Karpas-422 (cell line): Measurements from ENCODE around the gene OVOL1. TPM values are rescaled to one million over a fixed set of nuclear protein-coding genes. Genes with fewer than 3 reads are reported as not detected.

ENCODE experiments used
- DNase-seq: peaks from one replicate; pipeline ENCODE4 v3.0.0-alpha.2; 2015
- H2AFZ ChIP-seq: fragments of 200-600 bp; sonication (generic); 2 replicates; pipeline ENCODE4 v1.6.1; 2014; ENCODE audit warnings: antibody characterized with exemption, low read length, mixed read lengths
- H3K27ac ChIP-seq: fragments of 200-600 bp; sonication (generic); 2 replicates; pipeline ENCODE4 v1.5.1; 2014; ENCODE audit warnings: mild to moderate bottlenecking, low read length, moderate library complexity
- H3K27me3 ChIP-seq: fragments of 200-600 bp; sonication (generic); 2 replicates; pipeline ENCODE4 v1.6.1; 2014; ENCODE audit warnings: low read length, mixed read lengths
- H3K36me3 ChIP-seq: fragments of 200-600 bp; sonication (generic); 2 replicates; pipeline ENCODE4 v1.6.1; 2014; ENCODE audit warnings: low read length, mixed read lengths; ENCODE audit not compliant: insufficient read depth
- H3K4me1 ChIP-seq: fragments of 200-600 bp; sonication (generic); 2 replicates; pipeline ENCODE4 v1.6.1; 2014; ENCODE audit warnings: mild to moderate bottlenecking, low read length, mixed read lengths
- H3K4me2 ChIP-seq: fragments of 200-600 bp; sonication (generic); 2 replicates; pipeline ENCODE4 v1.6.1; 2014; ENCODE audit warnings: low read length, low read depth, mild to moderate bottlenecking; ENCODE audit not compliant: poor library complexity, severe bottlenecking
- H3K4me3 ChIP-seq: fragments of 200-600 bp; sonication (generic); 2 replicates; pipeline ENCODE4 v1.5.1; 2014; ENCODE audit warnings: mild to moderate bottlenecking, antibody characterized with exemption, low read length, mixed read lengths
- H3K79me2 ChIP-seq: fragments of 200-600 bp; sonication (generic); 2 replicates; pipeline ENCODE4 v1.6.1; 2014; ENCODE audit warnings: mild to moderate bottlenecking, low read length, mixed read lengths
- H3K9ac ChIP-seq: fragments of 200-600 bp; sonication (generic); 2 replicates; pipeline ENCODE4 v1.6.0; 2014; ENCODE audit warnings: low read length
- H3K9me2 ChIP-seq: fragments of 200-600 bp; sonication (generic), shearing (Covaris generic); replicated peaks from 2 replicates; pipeline ENCODE4 v1.6.0; 2014; ENCODE audit warnings: mild to moderate bottlenecking, low read length, moderate library complexity; ENCODE audit not compliant: insufficient read depth
- H3K9me3 ChIP-seq: fragments of 300-700, 200-600 bp; sonication (generic); 2 replicates; pipeline ENCODE4 v1.6.1; 2014; ENCODE audit warnings: low read length, mixed read lengths
- H4K20me1 ChIP-seq: fragments of 200-600 bp; sonication (generic); 2 replicates; pipeline ENCODE4 v1.6.1; 2014; ENCODE audit warnings: mild to moderate bottlenecking, antibody characterized with exemption, low read length, low read depth; ENCODE audit not compliant: insufficient read depth
- total RNA-seq: library from RNA; depleted of rRNA; stranded (reverse); fragments of >200 nt; shearing (Covaris generic); gene quantifications from 2 replicates; pipeline ENCODE4 v1.2.3, GENCODE V29; 2014; ENCODE audit warnings: low replicate concordance

Gene OVOL1
- total RNA-seq, 1 experiment from 2014 or later = not detected

DNA sequence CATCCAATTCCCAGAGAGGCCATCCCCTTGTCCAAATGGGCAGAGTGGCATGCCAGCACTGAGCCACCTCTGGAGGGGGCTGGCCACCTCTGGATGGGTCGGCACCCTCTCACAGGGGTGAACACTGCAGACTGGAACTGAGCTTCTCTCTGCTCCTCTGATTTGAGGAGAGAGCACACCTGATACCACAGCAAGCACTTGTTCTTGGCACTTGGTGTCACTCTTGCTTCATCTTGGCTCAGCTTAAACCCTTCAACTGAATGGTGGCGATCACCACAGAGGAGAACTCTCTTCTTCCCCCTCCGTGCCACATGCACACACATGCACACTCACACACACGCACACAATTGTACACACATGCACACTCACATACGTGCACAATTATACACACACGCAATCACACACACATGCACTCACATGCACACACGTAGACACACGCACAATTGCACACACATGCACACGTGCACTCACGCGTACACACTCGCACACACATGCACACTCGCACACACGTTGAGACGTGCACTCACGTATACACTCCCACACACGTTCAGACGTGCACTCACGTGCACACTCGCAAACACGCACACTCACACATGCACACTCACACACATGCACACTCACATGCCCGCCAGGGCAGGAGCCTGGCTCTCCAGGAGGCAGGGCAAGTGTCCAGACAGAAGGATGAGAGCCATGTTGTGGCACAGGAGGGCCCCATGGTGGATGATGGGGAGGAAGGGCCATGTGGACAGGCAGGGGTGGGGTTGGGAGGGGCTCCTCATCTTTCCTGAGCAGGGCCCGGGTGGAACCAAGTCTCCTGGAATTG lies 23.4 kb downstream of the OVOL1 start:
- Histone ChIP-seq H3K36me3 (no peaks in the 10 kb centered on the region), H3K27me3 (no peaks in the 10 kb centered on the region), H3K4me3 (no peak overlapping the region), H3K27ac (no peak overlapping the region), H4K20me1 (no peaks in the 10 kb centered on the region), H3K9ac (no peak overlapping the region), H3K4me2 (no peak overlapping the region), H3K4me1 (no peaks in the 10 kb centered on the region), H3K9me3 (no peaks in the 10 kb centered on the region), H3K9me2 (no peaks in the 10 kb centered on the region), H2AFZ (no peak overlapping the region), H3K79me2 (no peaks in the 10 kb centered on the region)
- peak; percentile 58 for DNase-seq

DNA sequence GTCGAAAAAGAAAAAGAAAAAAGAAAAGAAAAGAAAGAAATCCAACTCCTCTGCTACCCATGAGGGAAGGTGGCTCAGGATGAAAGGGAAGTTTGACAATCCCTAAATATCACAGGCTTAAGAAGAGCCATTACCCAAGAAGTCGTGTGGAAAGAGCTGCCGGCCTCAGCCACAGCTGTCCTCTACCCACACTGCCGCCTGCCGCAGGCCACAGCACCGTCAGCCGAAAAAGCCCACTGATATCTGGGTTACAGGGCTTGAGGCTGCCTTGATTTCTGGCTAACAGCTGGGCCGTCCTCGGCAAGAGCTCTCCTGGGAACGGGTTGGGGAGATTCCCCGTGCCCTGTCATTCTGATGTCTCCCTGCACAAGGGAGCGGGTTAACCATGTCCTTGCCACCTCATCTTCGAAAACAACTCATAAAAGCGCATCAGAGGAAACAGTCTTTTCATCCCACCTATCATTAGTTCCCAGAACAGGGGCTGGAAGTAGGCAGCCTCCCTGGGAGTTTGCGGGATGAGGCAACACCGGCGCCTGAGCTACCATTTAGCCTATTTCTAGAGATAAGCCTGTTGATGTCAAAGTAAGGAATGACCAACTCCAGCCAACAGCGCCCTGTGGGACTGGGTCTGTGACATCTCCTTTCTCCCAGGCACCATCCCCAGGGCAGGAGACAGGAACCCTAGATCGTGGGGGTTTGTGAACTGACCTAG lies 25.1 kb downstream of the OVOL1 start:
- Histone ChIP-seq H3K27ac (no peak overlapping the region), H3K9me2 (no peaks in the 10 kb centered on the region), H3K27me3 (no peaks in the 10 kb centered on the region), H2AFZ (no peak overlapping the region), H3K4me2 (no peak overlapping the region), H4K20me1 (no peaks in the 10 kb centered on the region), H3K4me1 (peaks cover 2% of the 10 kb centered on the region; the same call in 1 of the 2 replicates), H3K79me2 (no peaks in the 10 kb centered on the region), H3K9ac (no peak overlapping the region), H3K9me3 (no peaks in the 10 kb centered on the region), H3K4me3 (no peak overlapping the region), H3K36me3 (no peaks in the 10 kb centered on the region)
- no peak for DNase-seq

- Histone ChIP-seq H3K27ac (no peak overlapping the region), H3K4me2 (no peak overlapping the region), H4K20me1 (no peaks in the 10 kb centered on the region), H2AFZ (no peak overlapping the region), H3K4me1 (peaks cover 12% of the 10 kb centered on the region), H3K9me3 (no peaks in the 10 kb centered on the region), H3K79me2 (no peaks in the 10 kb centered on the region), H3K27me3 (no peaks in the 10 kb centered on the region), H3K36me3 (no peaks in the 10 kb centered on the region), H3K9ac (no peak overlapping the region), H3K9me2 (no peaks in the 10 kb centered on the region), H3K4me3 (no peak overlapping the region)
- DNase-seq = peak; percentile 41
Observed at GRCh38 chr11:65814131-65814985, 27.5 kb downstream of the OVOL1 start.

GRCh38 chr11:65814986-65815565 lies 28.2 kb downstream of the OVOL1 start:
- no peaks in the 10 kb centered on the region for H3K9me2 ChIP-seq
- H3K4me3 ChIP-seq = no peak overlapping the region
- H3K27ac ChIP-seq = no peak overlapping the region
- no peaks in the 10 kb centered on the region for H3K79me2 ChIP-seq
- no peak overlapping the region for H3K9ac ChIP-seq
- peak; percentile 9 for DNase-seq
- H3K4me2 ChIP-seq = no peak overlapping the region
- H3K4me1 ChIP-seq = peaks cover 12% of the 10 kb centered on the region
- H3K27me3 ChIP-seq = no peaks in the 10 kb centered on the region
- H3K36me3 ChIP-seq = no peaks in the 10 kb centered on the region
- no peaks in the 10 kb centered on the region for H4K20me1 ChIP-seq
- H2AFZ ChIP-seq = no peak overlapping the region
- no peaks in the 10 kb centered on the region for H3K9me3 ChIP-seq

- H3K4me3 ChIP-seq = no peak overlapping the region
- H3K9ac ChIP-seq = no peak overlapping the region
- no peaks in the 10 kb centered on the region for H3K36me3 ChIP-seq
- no peaks in the 10 kb centered on the region for H3K9me2 ChIP-seq
- peak overlapping the region; percentile 79 for H3K4me2 ChIP-seq
- no peaks in the 10 kb centered on the region for H4K20me1 ChIP-seq
- H3K27ac ChIP-seq = no peak overlapping the region
- H3K27me3 ChIP-seq = no peaks in the 10 kb centered on the region
- H3K79me2 ChIP-seq = no peaks in the 10 kb centered on the region
- H2AFZ ChIP-seq = no peak overlapping the region
- peaks cover 12% of the 10 kb centered on the region for H3K4me1 ChIP-seq
- no peaks in the 10 kb centered on the region for H3K9me3 ChIP-seq
- no peak for DNase-seq
Observed at GRCh38 chr11:65816696-65817095, 29.8 kb downstream of the OVOL1 start.

DNA sequence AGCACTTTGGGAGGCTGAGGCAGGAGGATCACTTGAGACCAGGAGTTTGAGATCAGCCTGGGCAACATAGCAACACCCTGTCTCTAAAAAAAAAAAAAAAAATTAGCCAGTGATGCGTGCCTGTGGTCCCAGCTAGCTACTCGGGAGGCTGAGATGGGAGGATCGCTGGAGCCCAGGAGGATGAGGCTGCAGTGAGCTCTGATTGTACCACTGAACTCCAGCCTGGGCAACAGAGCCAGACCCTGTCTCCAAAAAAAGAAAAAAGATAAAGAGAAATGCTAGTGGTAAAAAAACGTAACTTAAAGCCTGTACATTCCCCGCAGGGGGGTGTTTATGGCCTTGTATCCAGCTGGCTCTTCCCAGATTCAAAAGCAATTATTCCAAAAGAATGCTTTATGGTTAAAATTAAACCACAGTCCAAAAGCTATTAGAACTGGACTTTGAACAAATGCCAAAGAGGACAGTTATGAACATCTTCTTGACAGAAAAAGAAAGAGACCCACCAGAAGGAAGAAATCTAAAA lies 30.5 kb downstream of the OVOL1 start:
- Histone ChIP-seq H3K4me2 (peak overlapping the region; percentile 79), H3K4me3 (peak overlapping the region; percentile 75), H3K9me3 (no peaks in the 10 kb centered on the region), H2AFZ (peak overlapping the region; percentile 46), H3K4me1 (peaks cover 12% of the 10 kb centered on the region), H3K9ac (peak overlapping the region; percentile 73), H4K20me1 (no peaks in the 10 kb centered on the region), H3K36me3 (no peaks in the 10 kb centered on the region), H3K27me3 (no peaks in the 10 kb centered on the region), H3K79me2 (no peaks in the 10 kb centered on the region), H3K27ac (no peak overlapping the region), H3K9me2 (no peaks in the 10 kb centered on the region)
- no peak for DNase-seq

GRCh38 chr11:65817835-65818680 lies 31.2 kb downstream of the OVOL1 start:
- no peaks in the 10 kb centered on the region for H3K36me3 ChIP-seq
- no peaks in the 10 kb centered on the region for H3K27me3 ChIP-seq
- H3K79me2 ChIP-seq = no peaks in the 10 kb centered on the region
- H3K9ac ChIP-seq = peak overlapping the region; percentile 73
- H4K20me1 ChIP-seq = no peaks in the 10 kb centered on the region
- no peaks in the 10 kb centered on the region for H3K9me3 ChIP-seq
- no peak overlapping the region for H3K27ac ChIP-seq
- peaks cover 12% of the 10 kb centered on the region for H3K4me1 ChIP-seq
- H3K4me2 ChIP-seq = peak overlapping the region; percentile 79
- peak overlapping the region; percentile 75 for H3K4me3 ChIP-seq
- peak; percentile 97 for DNase-seq
- H3K9me2 ChIP-seq = no peaks in the 10 kb centered on the region
- peak overlapping the region; percentile 46 for H2AFZ ChIP-seq
